IMR-90 (cell line): ENCODE results near the gene NDUFA3.

Source experiments
- CEBPB ChIP-seq: IDR thresholded peaks from 2 replicates; pipeline ENCODE4 v1.6.1; 2012; ENCODE audit warnings: low read depth, low read length, improper control_type of control experiment
- CTCF ChIP-seq: conservative IDR thresholded peaks from 2 replicates; pipeline ENCODE4 v1.5.1; 2012; ENCODE audit warnings: mild to moderate bottlenecking, low read depth, low read length, improper control_type of control experiment
- MAZ ChIP-seq: IDR thresholded peaks from 2 replicates; pipeline ENCODE4 v1.6.1; 2012; ENCODE audit warnings: low read depth, mild to moderate bottlenecking, low read length, improper control_type of control experiment, moderate library complexity, borderline replicate concordance
- NFE2L2 ChIP-seq: fragments of 150-350 bp; IDR thresholded peaks from 2 replicates; pipeline ENCODE4 v1.6.1; 2016; ENCODE audit warnings: low read depth, mild to moderate bottlenecking, low read length
- POLR2A ChIP-seq: IDR thresholded peaks from 2 replicates; pipeline ENCODE4 v1.6.1; 2012; ENCODE audit warnings: mild to moderate bottlenecking, low read depth, low read length
- RAD21 ChIP-seq: IDR thresholded peaks from 2 replicates; pipeline ENCODE4 v1.6.1; 2012; ENCODE audit warnings: low read length, improper control_type of control experiment
- RCOR1 ChIP-seq: IDR thresholded peaks from 2 replicates; pipeline ENCODE4 v1.6.1; 2012; ENCODE audit warnings: mild to moderate bottlenecking, low read length, improper control_type of control experiment; ENCODE audit not compliant: insufficient replicate concordance
- RFX5 ChIP-seq: IDR thresholded peaks from 2 replicates; pipeline ENCODE4 v1.8.0; 2012; ENCODE audit warnings: low read depth, mild to moderate bottlenecking, low read length, moderate library complexity
- SMC3 ChIP-seq: fragments of 150-350 bp; IDR thresholded peaks from 2 replicates; pipeline ENCODE4 v1.6.1; 2016; ENCODE audit warnings: low read depth, mild to moderate bottlenecking, antibody characterized with exemption, low read length, moderate library complexity
- USF2 ChIP-seq: fragments of 150-350 bp; IDR thresholded peaks from 2 replicates; pipeline ENCODE4 v1.6.1; 2017; ENCODE audit warnings: mild to moderate bottlenecking, antibody characterized with exemption, low read length, low read depth

GRCh38 chr19:54105796-54106195 is 3.1 kb downstream of the NDUFA3 start:
- TF ChIP-seq CTCF (no peak), RAD21 (no peak), RFX5 (no peak), USF2 (no peak), POLR2A (no peak), CEBPB (no peak), SMC3 (no peak), MAZ (no peak), NFE2L2 (no peak), RCOR1 (no peak)
